MCF 10A (cell line): Measurements from ENCODE around the gene KLF15. TPM values are rescaled to one million over a fixed set of nuclear protein-coding genes. Genes with fewer than 3 reads are reported as not detected.

ENCODE experiments used
- BruUV-seq: library from RNA; stranded (reverse); fragments of 400-500 nt; replicated peaks from 2 replicates; lab custom pipeline; 2021; lab: Mats Ljungman, UMichigan
- CTCF ChIA-PET: fragments of 300-600 bp; sonication (Branson Sonifier 250); formaldehyde crosslinking; extraction: SDS; loops from one replicate; lab custom pipeline; 2021; ENCODE audit warnings: antibody characterized with exemption, inconsistent platforms; lab: Yijun Ruan, JAX
- POLR2A ChIA-PET: fragments of 300-600, 350-650 bp; sonication (Branson Sonifier 250); formaldehyde crosslinking; extraction: SDS; loops from one replicate; lab custom pipeline; 2020; ENCODE audit warnings: antibody characterized with exemption, inconsistent platforms; lab: Yijun Ruan, JAX
- DNase-seq: peaks from one replicate; pipeline ENCODE4 v3.0.0-alpha.2; 2018; ENCODE audit not compliant: unreplicated experiment
- H3K27ac Mint-ChIP-seq: one replicate; pipeline ENCODE4 v1.8.0; 2022; ENCODE audit warnings: mild to moderate bottlenecking, low read depth, mixed read lengths; ENCODE audit not compliant: unreplicated experiment
- H3K27me3 Mint-ChIP-seq: one replicate; pipeline ENCODE4 v1.8.0; 2022; ENCODE audit warnings: mixed read lengths; ENCODE audit not compliant: insufficient read depth, unreplicated experiment
- H3K36me3 Mint-ChIP-seq: one replicate; pipeline ENCODE4 v1.8.0; 2022; ENCODE audit warnings: mild to moderate bottlenecking, moderate library complexity, mixed read lengths; ENCODE audit not compliant: insufficient read depth, unreplicated experiment
- H3K4me1 Mint-ChIP-seq: one replicate; pipeline ENCODE4 v1.8.0; 2022; ENCODE audit warnings: mixed read lengths; ENCODE audit not compliant: insufficient read depth, unreplicated experiment
- H3K4me3 Mint-ChIP-seq: one replicate; pipeline ENCODE4 v1.8.0; 2022; ENCODE audit warnings: mild to moderate bottlenecking, moderate library complexity, mixed read lengths; ENCODE audit not compliant: unreplicated experiment
- H3K9me3 Mint-ChIP-seq: one replicate; pipeline ENCODE4 v1.8.0; 2022; ENCODE audit warnings: mixed read lengths; ENCODE audit not compliant: unreplicated experiment
- CTCF ChIP-seq: fragments of 200-600 bp; IDR thresholded peaks from one replicate; pipeline ENCODE4 v1.8.0; 2022; ENCODE audit warnings: antibody characterized with exemption, mild to moderate bottlenecking; ENCODE audit not compliant: unreplicated experiment
- intact Hi-C: fragments of 100-400 bp; cut with micrococcal nuclease; formaldehyde crosslinking; loops from 2 replicates; pipeline ENCODE4 v1.14.1; 2022
- total RNA-seq: library from RNA; stranded (reverse); gene quantifications from 2 replicates; pipeline ENCODE4 v1.2.3, GENCODE V29; 2022

The KLF15 gene
- total RNA-seq, 1 experiment from 2014 or later: 8.3 TPM

GRCh38 chr3:126380011-126380768 lies 23.0 kb upstream of the KLF15 start:
- Mint-ChIP-seq H3K36me3 (no peaks in the 10 kb centered on the region), H3K4me1 (no peaks in the 10 kb centered on the region), H3K9me3 (no peaks in the 10 kb centered on the region), H3K4me3 (no peak overlapping the region), H3K27me3 (no peaks in the 10 kb centered on the region), H3K27ac (no peak overlapping the region)
- CTCF ChIA-PET: interaction anchor here (0.6 to 2.4 kb wide), 4 partner anchors 8 to 408 kb away, joined by 3 to 16 read pairs (median 4); no protein-coding TSS in a partner anchor
- DNase-seq: no peak
- intact Hi-C loops: loop anchor here (10.0 kb wide), 1 partner anchor 455 kb away; no protein-coding TSS in a partner anchor
- POLR2A ChIA-PET: no interaction called here
- no peak for TF ChIP-seq CTCF
- BruUV-seq: no TSS peak

- no peaks in the 10 kb centered on the region for H3K9me3 Mint-ChIP-seq
- no TSS peak for BruUV-seq
- CTCF ChIA-PET: interaction anchor here (1.1 to 2.4 kb wide), 3 partner anchors 10 to 245 kb away, joined by 4 to 16 read pairs (median 5); no protein-coding TSS in a partner anchor
- no peaks in the 10 kb centered on the region for H3K36me3 Mint-ChIP-seq
- no peak for TF ChIP-seq CTCF
- no peak overlapping the region for H3K4me3 Mint-ChIP-seq
- intact Hi-C loops: no loop called here
- H3K27ac Mint-ChIP-seq: no peak overlapping the region
- H3K27me3 Mint-ChIP-seq: no peaks in the 10 kb centered on the region
- DNase-seq: no peak
- POLR2A ChIA-PET: no interaction called here
- no peaks in the 10 kb centered on the region for H3K4me1 Mint-ChIP-seq
Measured at GRCh38 chr3:126378341-126378751, 21.1 kb upstream of the KLF15 start.

GRCh38 chr3:126377211-126377610 lies 20.0 kb upstream of the KLF15 start:
- no peaks in the 10 kb centered on the region for H3K4me1 Mint-ChIP-seq
- H3K4me3 Mint-ChIP-seq: no peak overlapping the region
- no peaks in the 10 kb centered on the region for H3K27me3 Mint-ChIP-seq
- intact Hi-C loops: no loop called here
- CTCF ChIA-PET: no interaction called here
- POLR2A ChIA-PET: no interaction called here
- H3K9me3 Mint-ChIP-seq: no peaks in the 10 kb centered on the region
- DNase-seq: no peak
- BruUV-seq: no TSS peak
- no peak for TF ChIP-seq CTCF
- H3K27ac Mint-ChIP-seq: no peak overlapping the region
- no peaks in the 10 kb centered on the region for H3K36me3 Mint-ChIP-seq

GRCh38 chr3:126376444-126376843 lies 19.2 kb upstream of the KLF15 start:
- no TSS peak for BruUV-seq
- Mint-ChIP-seq H3K27me3 (no peaks in the 10 kb centered on the region), H3K4me1 (no peaks in the 10 kb centered on the region), H3K36me3 (no peaks in the 10 kb centered on the region), H3K9me3 (no peaks in the 10 kb centered on the region), H3K4me3 (no peak overlapping the region), H3K27ac (no peak overlapping the region)
- CTCF ChIA-PET: no interaction called here
- intact Hi-C loops: no loop called here
- POLR2A ChIA-PET: no interaction called here
- DNase-seq: no peak
- no peak for TF ChIP-seq CTCF
